ENCODE data around the gene MOB3A.

MOB3A gene

GRCh38 chr19:2122982-2123381 is 26.9 kb upstream of the MOB3A start:
- DNase-seq, result no peak

- no peak for DNase-seq
Measured at GRCh38 chr19:2122251-2122650, 26.1 kb upstream of the MOB3A start.

- no peak for DNase-seq
Measured at GRCh38 chr19:2121416-2122051, 25.4 kb upstream of the MOB3A start.

GRCh38 chr19:2120821-2121220 is 24.7 kb upstream of the MOB3A start:
- no peak for DNase-seq

GRCh38 chr19:2119921-2120785 is 24.0 kb upstream of the MOB3A start:
- DNase-seq, result no peak

GRCh38 chr19:2118438-2118837 is 22.3 kb upstream of the MOB3A start:
- DNase-seq, result no peak

GRCh38 chr19:2117215-2117960 is 21.3 kb upstream of the MOB3A start:
- no peak for DNase-seq

- DNase-seq, result no peak
Measured at GRCh38 chr19:2116507-2116906, 20.4 kb upstream of the MOB3A start.

GRCh38 chr19:2115911-2116426 is 19.8 kb upstream of the MOB3A start:
- no peak for DNase-seq

- DNase-seq, result no peak
Measured at GRCh38 chr19:2115324-2115723, 19.2 kb upstream of the MOB3A start.

GRCh38 chr19:2114821-2115220 is 18.7 kb upstream of the MOB3A start:
- no peak for DNase-seq

- DNase-seq, result no peak
Measured at GRCh38 chr19:2114218-2114617, 18.1 kb upstream of the MOB3A start.

GRCh38 chr19:2113439-2114211 is 17.5 kb upstream of the MOB3A start:
- DNase-seq, result no peak

- no peak for DNase-seq
Measured at GRCh38 chr19:2112516-2113320, 16.6 kb upstream of the MOB3A start.

GRCh38 chr19:2111886-2112285 is 15.8 kb upstream of the MOB3A start:
- DNase-seq, result no peak

- DNase-seq, result no peak
Measured at GRCh38 chr19:2111425-2111824, 15.3 kb upstream of the MOB3A start.

GRCh38 chr19:2110822-2111221 is 14.7 kb upstream of the MOB3A start:
- DNase-seq, result no peak

- DNase-seq, result no peak
Measured at GRCh38 chr19:2109046-2109864, 13.1 kb upstream of the MOB3A start.

GRCh38 chr19:2108251-2109016 is 12.3 kb upstream of the MOB3A start:
- DNase-seq, result no peak

- DNase-seq, result no peak
Measured at GRCh38 chr19:2103045-2103707, 7.0 kb upstream of the MOB3A start.
